Measurements from ENCODE around the gene SLC4A5.

DNA sequence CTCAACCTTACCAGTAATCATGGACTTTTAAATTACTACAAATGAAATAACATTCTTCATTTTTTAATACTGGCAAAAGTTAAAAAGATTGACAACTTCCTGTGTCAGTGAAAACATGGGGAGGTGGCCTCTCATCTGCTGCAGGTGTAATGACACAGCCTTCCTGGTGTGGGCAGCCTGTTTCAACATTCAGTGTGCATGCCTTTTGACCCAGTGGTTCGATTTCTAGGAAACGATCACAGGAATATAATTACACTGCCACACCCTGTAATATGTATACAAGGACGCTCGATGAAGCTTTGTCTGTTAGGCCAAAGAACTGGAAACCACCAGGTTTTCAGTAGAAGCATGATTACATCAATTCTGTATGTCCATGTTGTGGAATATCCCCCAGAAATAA, 76.1 kb downstream of the SLC4A5 start:
- TF ChIP-seq SIN3A (IDR thresholded peaks at IDR 0.05; ENCODE audit: borderline replicate concordance, insufficient read depth, low read length) (no peak), POLR2AphosphoS5 (IDR thresholded peaks at IDR 0.05; ENCODE audit: low read depth, low read length) (no peak)
- TF ChIP-seq, protein P1, sequence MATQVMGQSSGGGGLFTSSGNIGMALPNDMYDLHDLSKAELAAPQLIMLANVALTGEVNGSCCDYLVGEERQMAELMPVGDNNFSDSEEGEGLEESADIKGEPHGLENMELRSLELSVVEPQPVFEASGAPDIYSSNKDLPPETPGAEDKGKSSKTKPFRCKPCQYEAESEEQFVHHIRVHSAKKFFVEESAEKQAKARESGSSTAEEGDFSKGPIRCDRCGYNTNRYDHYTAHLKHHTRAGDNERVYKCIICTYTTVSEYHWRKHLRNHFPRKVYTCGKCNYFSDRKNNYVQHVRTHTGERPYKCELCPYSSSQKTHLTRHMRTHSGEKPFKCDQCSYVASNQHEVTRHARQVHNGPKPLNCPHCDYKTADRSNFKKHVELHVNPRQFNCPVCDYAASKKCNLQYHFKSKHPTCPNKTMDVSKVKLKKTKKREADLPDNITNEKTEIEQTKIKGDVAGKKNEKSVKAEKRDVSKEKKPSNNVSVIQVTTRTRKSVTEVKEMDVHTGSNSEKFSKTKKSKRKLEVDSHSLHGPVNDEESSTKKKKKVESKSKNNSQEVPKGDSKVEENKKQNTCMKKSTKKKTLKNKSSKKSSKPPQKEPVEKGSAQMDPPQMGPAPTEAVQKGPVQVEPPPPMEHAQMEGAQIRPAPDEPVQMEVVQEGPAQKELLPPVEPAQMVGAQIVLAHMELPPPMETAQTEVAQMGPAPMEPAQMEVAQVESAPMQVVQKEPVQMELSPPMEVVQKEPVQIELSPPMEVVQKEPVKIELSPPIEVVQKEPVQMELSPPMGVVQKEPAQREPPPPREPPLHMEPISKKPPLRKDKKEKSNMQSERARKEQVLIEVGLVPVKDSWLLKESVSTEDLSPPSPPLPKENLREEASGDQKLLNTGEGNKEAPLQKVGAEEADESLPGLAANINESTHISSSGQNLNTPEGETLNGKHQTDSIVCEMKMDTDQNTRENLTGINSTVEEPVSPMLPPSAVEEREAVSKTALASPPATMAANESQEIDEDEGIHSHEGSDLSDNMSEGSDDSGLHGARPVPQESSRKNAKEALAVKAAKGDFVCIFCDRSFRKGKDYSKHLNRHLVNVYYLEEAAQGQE (IDR thresholded peaks at IDR 0.05; ENCODE audit: insufficient read depth in 1 of 2, low read depth in 2 of 2, low read length in 2 of 2): no peak
